MV-4-11 (cell line): ENCODE results near the gene KCNJ3.

Source experiments
- DNase-seq: peaks from one replicate; lab custom pipeline; 2025; lab: John Stamatoyannopoulos, UW

KCNJ3 gene, protein sequence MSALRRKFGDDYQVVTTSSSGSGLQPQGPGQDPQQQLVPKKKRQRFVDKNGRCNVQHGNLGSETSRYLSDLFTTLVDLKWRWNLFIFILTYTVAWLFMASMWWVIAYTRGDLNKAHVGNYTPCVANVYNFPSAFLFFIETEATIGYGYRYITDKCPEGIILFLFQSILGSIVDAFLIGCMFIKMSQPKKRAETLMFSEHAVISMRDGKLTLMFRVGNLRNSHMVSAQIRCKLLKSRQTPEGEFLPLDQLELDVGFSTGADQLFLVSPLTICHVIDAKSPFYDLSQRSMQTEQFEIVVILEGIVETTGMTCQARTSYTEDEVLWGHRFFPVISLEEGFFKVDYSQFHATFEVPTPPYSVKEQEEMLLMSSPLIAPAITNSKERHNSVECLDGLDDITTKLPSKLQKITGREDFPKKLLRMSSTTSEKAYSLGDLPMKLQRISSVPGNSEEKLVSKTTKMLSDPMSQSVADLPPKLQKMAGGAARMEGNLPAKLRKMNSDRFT

DNA sequence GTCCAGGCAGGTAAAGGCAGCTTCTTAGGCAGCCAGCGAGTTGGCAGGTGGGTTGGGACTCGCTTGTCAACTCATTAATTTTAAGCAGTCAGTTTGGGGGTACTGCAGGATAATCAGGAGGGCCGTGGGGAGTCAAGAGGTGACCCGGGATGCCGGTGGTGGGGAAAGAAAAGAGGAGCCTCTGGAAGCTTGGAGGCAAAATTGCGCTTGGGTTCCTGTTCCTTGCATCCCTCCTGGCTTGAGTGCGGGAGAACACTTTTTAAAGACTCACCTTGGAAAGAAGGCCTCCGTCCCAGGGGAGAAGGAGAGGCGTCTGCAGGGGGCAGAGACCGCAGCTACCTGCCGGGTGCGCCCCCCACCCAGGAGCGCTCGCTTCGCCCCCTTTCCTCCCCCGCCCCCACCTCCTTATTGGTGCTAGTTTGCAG is at the start of gene KCNJ3:
KCNJ3 (plus strand) TSS at position 400 of the 425 bp plus-strand sequence. CDS start 81 bp downstream, outside the sequence.
- DNase-seq, result no peak

DNA sequence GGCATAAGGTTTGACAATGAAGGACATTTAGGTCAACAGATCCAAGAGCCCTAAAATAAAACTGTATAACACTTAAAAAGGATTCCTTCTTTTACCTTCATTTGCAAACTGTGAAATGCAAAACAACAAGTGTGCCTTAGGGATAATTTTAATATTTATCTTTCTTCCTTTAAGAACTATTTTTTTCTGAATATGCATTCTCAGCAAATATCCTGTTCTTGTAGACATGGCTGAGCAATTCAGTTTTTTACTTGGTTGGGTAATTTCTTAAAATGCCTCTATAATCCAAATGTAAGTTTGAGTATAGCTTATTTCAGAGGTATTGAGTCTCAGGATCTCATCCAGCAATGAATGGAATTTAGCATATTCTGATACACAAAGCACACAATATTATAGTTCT is 43.0 kb upstream of the KCNJ3 start:
- no peak for DNase-seq

DNA sequence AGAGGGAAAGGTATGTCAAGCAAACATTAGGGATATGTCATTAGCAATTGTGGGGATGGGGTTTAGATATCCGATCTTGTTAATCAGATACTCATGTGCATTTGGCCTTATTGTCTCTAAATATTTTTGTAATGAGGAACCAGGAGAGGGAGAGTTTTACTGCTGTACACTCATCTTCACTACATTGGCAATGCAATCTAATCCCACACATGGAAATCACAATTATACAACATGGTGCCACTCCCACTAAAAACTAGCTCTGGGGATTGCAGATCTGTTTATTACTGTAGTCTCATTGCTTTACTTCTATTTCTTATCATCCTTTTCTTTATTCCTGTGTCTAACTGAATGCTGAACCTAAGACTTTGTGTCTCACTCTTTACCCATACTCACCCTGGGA is 39.6 kb upstream of the KCNJ3 start:
- DNase-seq, result no peak

DNA sequence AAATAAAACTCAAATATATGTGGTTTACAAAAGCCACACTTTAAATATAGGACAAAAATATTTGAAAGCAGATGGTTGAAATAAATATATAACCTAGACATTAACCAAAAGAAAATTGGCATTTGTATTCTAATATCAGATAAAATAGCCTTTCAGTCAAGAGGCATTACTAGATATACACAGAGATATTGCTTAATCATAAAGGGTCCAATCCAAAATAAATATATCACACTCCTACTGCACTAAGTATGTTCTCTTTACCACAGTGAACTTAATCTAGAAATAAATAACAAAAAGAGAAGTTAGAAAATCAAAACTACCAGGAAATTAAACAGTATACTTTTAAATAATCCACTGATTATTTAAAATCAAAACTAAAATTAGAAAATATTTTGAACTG is 34.2 kb upstream of the KCNJ3 start:
- DNase-seq, result no peak

DNA sequence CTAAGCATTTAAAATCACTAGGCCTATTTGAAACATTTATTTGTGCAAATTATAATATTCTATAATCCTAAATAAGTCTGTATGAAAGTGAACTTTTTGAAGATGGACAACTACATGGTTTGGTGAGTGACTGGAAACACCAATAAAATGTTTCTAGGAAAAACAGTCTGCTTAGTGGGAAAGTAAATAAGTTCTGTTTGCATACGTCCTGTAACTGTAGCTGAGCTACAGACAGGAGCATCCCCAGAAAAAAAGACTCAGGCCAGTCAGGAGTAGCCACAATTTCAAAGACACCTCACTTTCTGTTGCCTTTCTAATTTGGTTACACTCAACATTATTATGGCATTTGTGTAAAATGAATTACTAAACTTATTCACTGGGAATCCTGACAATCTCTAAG is 28.4 kb upstream of the KCNJ3 start:
- DNase-seq, result no peak

DNA sequence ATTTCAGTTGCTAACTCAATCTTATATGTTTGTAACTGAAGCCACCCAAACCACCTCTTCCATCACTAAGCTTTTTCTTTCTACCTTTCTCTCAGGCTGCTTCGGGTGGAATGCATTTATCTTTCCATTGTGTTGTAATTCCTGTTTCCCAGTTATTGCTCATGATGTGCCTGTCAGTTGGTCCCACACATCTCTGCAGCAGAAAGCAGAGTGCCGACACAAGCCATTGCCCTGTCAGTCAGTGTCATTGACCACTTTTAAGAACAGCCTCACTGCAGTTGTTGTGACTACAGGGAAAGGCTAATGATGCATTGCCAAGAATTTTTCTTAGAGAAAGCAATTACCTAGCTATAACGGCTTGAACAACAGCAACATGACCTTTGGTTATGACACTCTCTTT is 24.8 kb upstream of the KCNJ3 start:
- no peak for DNase-seq

DNA sequence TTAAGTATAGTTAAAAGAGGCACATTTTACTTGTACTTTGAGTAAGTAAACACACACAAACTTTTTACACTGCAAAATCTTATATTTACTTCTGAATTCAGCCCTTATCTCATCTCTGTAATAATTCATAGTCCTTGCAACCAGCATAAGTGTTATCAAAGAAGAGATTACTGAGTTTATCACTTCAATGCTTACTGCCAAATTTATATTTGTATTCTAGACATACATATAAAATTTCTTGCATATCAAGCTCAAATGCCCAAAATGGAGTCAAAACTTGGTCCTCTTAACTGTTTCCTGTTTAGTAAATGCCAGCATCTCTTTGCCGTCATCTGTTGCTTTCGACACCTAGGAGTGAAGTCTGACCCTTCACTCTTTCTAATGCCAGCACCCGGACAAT is 21.1 kb upstream of the KCNJ3 start:
- DNase-seq, result no peak

DNA sequence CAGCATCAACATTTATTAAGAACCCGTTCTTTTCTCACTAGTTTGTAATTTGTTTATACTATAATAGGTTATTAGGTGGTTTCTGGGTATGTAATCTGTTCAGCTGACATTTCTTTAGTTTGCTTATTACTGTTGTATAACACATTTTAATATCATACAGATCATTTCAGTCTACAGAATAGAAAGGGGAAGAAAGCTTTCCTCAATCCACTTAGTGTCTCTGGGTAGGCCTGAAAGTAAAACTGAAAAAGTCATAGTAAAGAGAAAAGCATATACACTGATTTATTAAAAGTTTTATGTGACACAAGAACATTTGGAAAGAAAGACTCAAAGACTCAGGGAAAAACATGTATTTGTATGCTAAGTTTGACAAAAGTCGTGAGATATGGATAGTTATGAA is 16.8 kb upstream of the KCNJ3 start:
- DNase-seq, result no peak

DNA sequence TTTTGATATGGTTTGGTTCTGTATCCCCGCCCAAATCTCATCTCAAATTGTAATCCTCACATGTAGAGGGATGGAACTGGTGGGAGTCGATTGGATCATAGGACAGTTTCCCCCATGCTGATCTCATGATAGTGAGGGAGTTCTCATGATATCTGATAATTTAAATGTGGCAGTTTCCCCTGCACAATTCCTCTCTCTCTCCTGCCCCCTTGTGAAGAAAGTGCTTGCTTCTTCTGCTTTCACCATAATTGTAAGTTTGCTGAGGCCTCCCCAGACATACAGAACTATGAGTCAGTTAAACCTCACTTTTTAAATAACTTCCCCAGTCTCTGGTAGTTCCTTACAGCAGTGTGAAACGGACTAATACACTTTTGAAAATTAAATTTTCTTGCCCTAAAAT is 12.3 kb upstream of the KCNJ3 start:
- DNase-seq, result peak; percentile 66

DNA sequence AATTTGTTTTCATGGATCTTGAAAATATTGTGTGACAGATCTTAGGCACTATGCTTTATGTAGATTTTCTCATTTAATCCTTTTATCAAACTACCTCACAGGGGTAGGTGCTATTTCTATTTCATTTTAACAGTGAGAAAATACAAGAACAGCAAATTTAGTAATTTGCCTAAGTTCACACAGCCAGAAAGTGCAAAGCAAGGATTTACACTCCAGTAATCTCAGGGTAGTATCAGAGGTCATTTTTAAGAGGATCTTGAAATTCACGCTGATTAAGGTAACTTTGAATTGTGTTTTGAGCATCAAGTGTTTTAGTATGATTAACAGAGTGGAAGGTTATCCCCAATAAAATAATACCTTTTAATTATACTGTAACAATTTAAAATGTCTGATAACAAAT is 10.1 kb upstream of the KCNJ3 start:
- DNase-seq, result no peak

DNA sequence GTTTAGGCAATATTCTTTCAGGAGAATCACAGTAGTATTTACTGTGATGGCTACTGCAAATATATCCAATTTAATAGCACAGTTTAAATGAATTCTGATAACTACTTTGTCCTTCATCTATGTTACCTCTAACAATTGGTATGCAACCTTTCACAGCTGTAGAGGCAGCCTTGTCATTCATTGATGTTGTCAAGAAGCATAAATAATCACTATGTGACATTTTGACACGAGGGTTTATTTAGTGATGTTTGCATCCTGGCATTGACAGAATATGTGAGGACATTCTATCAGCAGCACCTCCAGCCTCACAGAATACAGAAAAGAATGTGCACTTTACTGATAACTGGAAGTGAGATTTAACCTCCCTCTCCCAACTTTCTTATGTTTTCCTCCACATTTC is 9.3 kb upstream of the KCNJ3 start:
- DNase-seq, result no peak

DNA sequence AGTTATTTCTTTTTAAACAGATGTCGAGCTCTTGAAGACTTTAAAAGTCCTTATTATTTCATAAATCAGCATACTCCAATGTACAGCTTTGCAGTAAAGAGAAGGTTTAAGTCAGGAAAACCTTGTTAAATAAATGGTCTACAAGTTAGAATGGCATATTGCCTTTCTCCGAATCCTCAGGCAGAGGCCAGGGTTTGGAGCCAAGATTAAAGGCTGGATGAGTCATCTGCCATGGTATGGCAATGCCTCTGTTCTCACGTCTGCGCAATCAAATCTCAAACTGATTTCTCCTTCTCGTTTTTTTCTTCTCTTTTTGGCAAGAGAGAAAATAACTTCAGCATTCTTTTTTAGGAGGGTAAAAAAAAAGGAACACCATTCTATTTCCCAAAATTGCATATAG is 5.6 kb upstream of the KCNJ3 start:
- peak; percentile 43 for DNase-seq

DNA sequence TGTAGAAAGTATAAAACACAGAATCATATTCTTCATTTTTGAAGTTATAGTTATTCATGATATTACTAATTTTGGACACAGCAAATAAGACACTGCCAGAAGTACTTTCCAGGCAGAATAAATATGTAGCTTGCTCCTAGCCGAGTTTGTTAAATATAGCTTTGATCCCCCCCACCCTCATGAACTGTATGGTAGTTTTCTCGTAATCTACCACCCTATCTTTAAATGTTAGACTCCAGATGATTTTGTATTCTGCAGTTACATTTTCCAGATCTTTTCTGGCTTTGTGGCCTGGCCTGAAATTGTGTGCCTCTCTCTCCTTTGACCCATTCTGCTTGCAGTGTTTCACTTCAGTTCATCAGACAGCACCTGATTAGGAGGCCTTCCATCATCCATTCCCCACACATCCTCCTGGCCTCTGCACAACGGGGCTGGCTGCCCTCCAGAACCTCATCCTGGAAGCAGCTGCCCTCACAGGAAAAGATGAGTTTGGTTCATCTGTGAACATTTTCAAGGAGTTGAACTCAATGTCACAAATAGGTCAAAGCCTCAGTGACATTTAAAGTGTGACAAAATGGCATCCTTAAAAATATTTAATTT is 4.7 kb upstream of the KCNJ3 start:
- no peak for DNase-seq

DNA sequence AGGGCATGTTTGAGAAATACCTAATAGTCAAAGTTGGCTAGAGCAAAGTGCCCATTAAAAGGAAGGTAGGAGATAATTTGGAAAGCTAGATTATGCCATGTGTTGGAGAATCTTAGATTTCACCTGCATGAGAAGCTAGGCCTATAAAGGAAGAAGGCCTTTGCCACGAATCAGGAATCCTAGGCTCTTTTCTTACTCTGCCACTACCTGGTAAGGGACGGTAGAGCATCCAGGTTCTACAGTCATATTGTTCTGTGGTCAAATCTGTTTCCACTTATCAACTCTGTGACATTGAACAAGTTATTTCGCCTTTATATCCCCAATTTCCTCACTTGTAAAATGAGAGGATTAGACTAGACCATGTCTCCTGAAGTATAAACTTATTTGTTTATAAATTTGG is 3.6 kb upstream of the KCNJ3 start:
- DNase-seq, result no peak

DNA sequence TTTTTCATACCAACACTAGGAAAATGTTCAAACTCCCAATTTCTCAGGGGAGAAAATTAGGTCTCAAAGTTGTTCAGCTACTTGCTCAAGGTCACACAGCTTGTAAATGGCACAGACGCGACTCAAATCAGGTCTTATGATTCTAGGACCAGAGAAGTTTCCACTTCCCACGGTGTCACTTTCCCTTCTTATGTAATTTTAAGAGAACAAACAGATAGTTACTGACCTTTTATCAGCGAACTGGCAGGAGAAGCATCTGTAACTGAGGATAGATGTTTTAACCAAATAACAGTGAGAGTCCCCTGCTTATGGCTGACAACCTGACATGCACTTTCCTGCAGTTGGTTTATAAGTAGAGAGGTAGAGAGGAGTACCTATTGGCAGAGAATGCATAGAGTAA is 2.1 kb upstream of the KCNJ3 start:
- no peak for DNase-seq

DNA sequence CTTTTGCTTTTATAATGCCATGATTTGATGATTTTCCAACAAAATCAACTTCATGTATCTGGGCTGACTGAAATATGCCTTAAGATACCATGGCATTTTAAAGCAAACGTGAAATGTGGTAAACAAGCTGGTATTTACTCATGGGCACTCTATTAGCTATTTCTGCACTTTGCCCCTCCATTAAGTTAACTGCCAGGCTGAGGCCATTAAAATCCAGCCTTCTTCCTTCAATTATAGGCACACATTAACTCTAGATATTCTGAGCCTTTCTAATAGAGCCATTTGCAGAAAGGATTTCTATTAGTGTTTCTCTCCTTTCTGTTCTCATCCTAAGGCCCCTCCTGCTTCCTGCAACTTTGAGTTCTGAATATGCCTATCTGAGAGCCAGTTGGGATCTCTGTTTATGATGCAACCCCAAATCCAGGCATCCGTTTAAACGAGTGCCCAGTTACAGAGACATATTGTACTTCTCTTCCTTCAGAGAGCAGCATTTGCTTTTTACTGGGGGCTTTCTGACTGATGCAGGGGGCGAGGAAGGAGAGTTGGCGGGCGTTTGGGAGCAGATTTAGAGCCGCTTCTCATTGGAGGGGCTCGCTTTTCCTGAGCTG is 1.6 kb upstream of the KCNJ3 start:
- DNase-seq, result no peak

DNA sequence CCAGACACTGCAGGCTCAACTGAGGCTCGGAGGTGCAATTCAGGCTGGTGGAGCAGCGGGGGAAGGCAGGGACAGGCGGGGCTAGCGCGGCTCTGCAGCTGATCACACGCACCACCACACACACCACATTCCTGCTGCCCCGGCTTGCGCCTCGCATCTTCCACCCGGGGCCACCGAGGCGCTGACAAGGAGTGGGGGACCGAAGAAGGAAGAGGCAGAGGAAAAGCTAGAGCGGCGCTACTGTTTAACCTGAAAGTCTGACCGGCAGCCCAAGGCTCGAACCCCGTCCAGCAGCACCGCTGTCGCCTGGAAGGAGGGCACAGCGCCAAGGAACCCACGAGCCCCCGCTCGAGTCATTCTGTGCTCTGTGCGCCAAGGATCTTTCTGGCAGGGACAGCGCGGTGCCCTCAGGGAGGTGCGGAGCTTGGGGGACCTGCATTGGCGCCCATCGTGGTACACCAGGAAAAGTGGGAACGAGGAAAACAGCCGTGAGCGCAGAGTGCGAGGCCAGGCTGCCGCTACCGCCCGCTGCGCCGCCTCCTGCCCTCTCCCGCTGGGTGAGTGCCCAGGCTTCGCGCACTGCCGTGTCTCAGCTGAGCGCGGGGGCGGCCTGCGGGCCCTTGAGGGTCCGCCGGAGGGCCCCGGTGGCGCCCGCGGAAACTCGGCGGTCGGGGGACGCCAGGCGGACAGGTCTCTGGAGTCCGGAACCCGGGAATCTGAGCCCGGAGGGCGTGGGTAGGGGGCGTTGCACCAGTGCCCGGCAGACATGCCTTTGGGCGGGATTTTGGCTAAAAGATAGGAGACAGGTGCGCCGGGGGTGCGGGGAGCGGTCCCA is 860 bp upstream of the KCNJ3 start:
- DNase-seq, result no peak

DNA sequence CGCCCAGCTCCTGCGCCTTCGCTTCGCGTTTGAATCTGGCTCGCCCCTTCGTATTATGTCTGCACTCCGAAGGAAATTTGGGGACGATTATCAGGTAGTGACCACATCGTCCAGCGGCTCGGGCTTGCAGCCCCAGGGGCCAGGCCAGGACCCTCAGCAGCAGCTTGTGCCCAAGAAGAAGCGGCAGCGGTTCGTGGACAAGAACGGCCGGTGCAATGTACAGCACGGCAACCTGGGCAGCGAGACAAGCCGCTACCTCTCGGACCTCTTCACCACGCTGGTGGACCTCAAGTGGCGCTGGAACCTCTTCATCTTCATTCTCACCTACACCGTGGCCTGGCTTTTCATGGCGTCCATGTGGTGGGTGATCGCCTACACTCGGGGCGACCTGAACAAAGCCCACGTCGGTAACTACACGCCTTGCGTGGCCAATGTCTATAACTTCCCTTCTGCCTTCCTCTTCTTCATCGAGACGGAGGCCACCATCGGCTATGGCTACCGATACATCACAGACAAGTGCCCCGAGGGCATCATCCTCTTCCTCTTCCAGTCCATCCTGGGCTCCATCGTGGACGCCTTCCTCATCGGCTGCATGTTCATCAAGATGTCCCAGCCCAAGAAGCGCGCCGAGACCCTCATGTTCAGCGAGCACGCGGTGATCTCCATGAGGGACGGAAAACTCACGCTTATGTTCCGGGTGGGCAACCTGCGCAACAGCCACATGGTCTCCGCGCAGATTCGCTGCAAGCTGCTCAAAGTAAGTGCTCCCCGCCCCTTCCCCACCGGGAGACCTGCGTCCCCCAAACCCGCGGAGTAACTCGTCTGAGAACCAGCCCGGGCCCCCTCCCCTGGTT is 453 bp downstream of the KCNJ3 start:
- DNase-seq, result no peak

DNA sequence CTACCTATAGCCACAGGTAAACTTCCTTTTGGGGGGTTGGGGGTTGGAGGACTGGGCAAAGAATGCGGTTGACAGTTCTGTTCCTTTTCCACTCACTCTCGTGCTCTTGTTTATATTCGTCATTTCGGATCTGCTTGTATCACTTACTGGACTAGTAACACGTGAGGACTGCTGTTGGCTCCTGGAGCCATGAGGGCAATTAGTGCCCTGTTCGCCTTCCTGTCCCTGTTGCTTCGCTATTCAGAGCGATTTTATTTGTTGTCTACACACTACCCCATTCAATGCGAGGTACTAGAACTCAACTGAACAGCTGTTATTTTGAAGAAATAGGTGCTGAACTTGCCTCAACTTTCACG is 1.1 kb downstream of the KCNJ3 start:
- no peak for DNase-seq

DNA sequence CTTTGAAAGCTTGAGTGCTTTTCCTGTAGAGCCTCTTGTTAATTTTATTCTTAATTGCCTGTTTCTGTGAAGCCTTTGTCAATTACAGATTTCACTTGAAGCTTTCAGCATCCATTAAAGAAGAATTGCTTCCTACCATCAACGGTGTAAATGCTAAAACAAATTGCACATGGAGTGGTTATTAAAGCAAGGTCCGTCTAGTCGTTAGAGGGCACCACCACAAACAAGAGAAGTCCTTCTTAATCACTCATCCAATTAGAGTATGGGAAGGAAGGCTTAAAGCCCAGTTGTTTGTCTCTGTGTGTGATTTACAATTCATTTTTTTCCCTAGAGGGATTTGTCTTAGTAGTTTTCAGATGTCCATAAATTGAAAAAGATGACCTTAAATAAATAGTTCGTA is 1.6 kb downstream of the KCNJ3 start:
- DNase-seq, result no peak

DNA sequence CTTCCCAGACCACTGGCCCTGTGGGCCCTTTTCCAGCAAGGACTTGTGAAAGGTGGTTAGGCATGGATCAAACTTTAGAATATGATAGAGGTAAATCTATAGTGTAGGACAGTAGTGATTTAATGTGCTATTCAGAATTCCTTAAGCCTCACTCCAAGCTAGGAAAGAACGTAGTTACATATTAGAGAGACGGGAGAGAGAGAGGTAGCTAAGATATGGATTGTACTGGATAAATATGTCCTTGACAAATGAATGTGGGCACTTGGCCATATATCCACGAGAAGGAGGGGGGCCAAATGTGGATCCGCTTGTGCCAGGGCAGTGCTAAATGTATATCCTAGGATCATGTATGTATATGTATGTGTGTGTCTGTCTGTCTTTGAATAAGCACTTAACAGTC is 6.5 kb downstream of the KCNJ3 start:
- no peak for DNase-seq

DNA sequence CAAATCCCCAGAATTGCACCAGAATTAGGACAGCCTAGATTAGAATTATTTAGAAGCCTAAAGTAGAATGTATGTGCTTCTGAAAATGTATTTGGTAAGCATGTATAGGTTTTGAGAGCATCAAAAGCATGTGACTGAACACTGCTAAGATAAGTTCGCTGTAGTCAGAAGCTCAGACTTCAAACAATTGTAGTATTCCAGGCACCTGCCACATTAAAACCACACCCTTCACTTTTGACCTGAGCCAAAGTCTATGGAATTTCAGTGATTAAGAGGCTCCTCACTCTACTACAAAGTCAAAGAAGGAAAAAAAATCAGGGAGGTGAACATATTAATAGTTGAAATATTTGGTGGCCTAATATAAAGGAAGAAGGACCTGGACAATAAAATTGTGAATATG is 8.2 kb downstream of the KCNJ3 start:
- DNase-seq, result no peak
